Hepatocyte (in vitro differentiated cells): Measurements from ENCODE around the gene TMC1. TPM values are rescaled to one million over a fixed set of nuclear protein-coding genes. Genes with fewer than 3 reads are reported as not detected.

Experiments used
- DNase-seq: peaks from one replicate; pipeline ENCODE4 v3.0.0-alpha.2; 2016; ENCODE audit warnings: low spot score
- H2AFZ ChIP-seq: fragments of 200-600 bp; sonication (generic); 2 replicates; pipeline ENCODE4 v1.6.0; 2016; ENCODE audit warnings: antibody characterized with exemption, mild to moderate bottlenecking
- H3K27ac ChIP-seq: fragments of 200-600 bp; sonication (generic); 2 replicates; pipeline ENCODE4 v1.5.1; 2016; ENCODE audit warnings: mild to moderate bottlenecking
- H3K27me3 ChIP-seq: fragments of 200-600 bp; sonication (generic); 2 replicates; pipeline ENCODE4 v1.6.1; 2016
- H3K36me3 ChIP-seq: fragments of 200-600 bp; sonication (generic); replicated peaks from 2 replicates; pipeline ENCODE4 v1.5.1; 2016; ENCODE audit warnings: low read depth; ENCODE audit not compliant: insufficient read depth
- H3K4me1 ChIP-seq: fragments of 200-600 bp; sonication (generic); 2 replicates; pipeline ENCODE4 v1.5.1; 2016; ENCODE audit warnings: mild to moderate bottlenecking, moderate library complexity; ENCODE audit not compliant: insufficient read depth
- H3K4me2 ChIP-seq: fragments of 200-600 bp; sonication (generic); 2 replicates; pipeline ENCODE4 v1.6.0; 2016
- H3K4me3 ChIP-seq: fragments of 200-600 bp; sonication (generic); 2 replicates; pipeline ENCODE4 v1.5.1; 2016; ENCODE audit warnings: mild to moderate bottlenecking
- H3K79me2 ChIP-seq: fragments of 200-600 bp; sonication (generic); 2 replicates; pipeline ENCODE4 v1.6.0; 2017; ENCODE audit warnings: mild to moderate bottlenecking
- H3K9me2 ChIP-seq: fragments of 200-600 bp; sonication (generic); replicated peaks from 2 replicates; pipeline ENCODE4 v1.6.0; 2017; ENCODE audit warnings: mild to moderate bottlenecking; ENCODE audit not compliant: insufficient read depth
- H3K9me3 ChIP-seq: fragments of 200-600 bp; sonication (generic); 2 replicates; pipeline ENCODE4 v1.5.1; 2016; ENCODE audit warnings: low read depth, mild to moderate bottlenecking
- H4K20me1 ChIP-seq: fragments of 200-600 bp; sonication (generic); 2 replicates; pipeline ENCODE4 v1.6.0; 2016; ENCODE audit warnings: mild to moderate bottlenecking; ENCODE audit not compliant: insufficient read depth, poor library complexity, severe bottlenecking
- EZH2 ChIP-seq: fragments of 200-600 bp; sonication (generic); IDR thresholded peaks from 2 replicates; pipeline ENCODE4 v1.6.1; 2016; ENCODE audit warnings: antibody characterized with exemption, mild to moderate bottlenecking, borderline replicate concordance
- EZH2phosphoT487 ChIP-seq: fragments of 200-600 bp; sonication (generic); IDR thresholded peaks from one replicate; pipeline ENCODE4 v1.6.1; 2018; ENCODE audit warnings: antibody characterized with exemption, mild to moderate bottlenecking, low read depth, moderate library complexity; ENCODE audit not compliant: unreplicated experiment, severe bottlenecking
- WGBS: methylation state at CpG from one replicate; pipeline ENCODE4 v1.1.6; 2016; ENCODE audit warnings: low lambda C conversion rate; ENCODE audit errors: missing lambda C conversion rate; 5-methylcytosine and 5-hydroxymethylcytosine counted together
- polyA plus RNA-seq: library from polyadenylated mRNA; unstranded; fragments of >200 nt; fragmentation: Nextera tagmentation; extraction: Ambion mirVana; gene quantifications from 2 replicates; pipeline ENCODE4 v1.2.1, GENCODE V29; 2016
- total RNA-seq: library from RNA; depleted of rRNA; stranded (reverse); fragments of >200 nt; gene quantifications from 2 replicates; pipeline ENCODE4 v1.2.3, GENCODE V29; 2014
- TF ChIP-seq, protein P1 (sequence below): fragments of 200-600 bp; sonication (generic); IDR thresholded peaks from 2 replicates; pipeline ENCODE4 v1.5.1; 2016; ENCODE audit warnings: antibody characterized with exemption, mild to moderate bottlenecking; ENCODE audit not compliant: poor library complexity

The TMC1 gene
- total and polyA plus RNA-seq, 2 experiments from 2014 or later, result 0.20 to 0.23 TPM

DNA sequence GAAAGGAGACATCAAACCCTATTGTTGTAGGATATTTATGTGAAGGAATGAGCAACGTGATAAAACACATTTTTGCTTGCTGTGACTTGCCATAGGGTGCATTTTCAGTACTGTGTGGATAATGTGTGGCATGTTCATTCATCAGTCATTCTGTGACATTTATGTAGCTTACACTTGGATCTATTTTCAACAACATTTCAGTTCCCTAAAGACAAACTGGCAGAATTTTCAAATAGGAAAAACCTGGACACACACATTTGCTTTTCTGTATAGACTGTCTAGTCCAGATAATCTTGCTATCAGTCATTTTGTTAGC lies 127.7 kb downstream of the TMC1 start:
- H3K27me3 ChIP-seq, result peaks cover 5% of the 10 kb centered on the region
- no peak overlapping the region for H2AFZ ChIP-seq
- H3K9me3 ChIP-seq, result no peaks in the 10 kb centered on the region
- H4K20me1 ChIP-seq, result no peaks in the 10 kb centered on the region
- H3K9me2 ChIP-seq, result no peaks in the 10 kb centered on the region
- TF ChIP-seq EZH2phosphoT487, result no peak
- TF ChIP-seq, protein P1, sequence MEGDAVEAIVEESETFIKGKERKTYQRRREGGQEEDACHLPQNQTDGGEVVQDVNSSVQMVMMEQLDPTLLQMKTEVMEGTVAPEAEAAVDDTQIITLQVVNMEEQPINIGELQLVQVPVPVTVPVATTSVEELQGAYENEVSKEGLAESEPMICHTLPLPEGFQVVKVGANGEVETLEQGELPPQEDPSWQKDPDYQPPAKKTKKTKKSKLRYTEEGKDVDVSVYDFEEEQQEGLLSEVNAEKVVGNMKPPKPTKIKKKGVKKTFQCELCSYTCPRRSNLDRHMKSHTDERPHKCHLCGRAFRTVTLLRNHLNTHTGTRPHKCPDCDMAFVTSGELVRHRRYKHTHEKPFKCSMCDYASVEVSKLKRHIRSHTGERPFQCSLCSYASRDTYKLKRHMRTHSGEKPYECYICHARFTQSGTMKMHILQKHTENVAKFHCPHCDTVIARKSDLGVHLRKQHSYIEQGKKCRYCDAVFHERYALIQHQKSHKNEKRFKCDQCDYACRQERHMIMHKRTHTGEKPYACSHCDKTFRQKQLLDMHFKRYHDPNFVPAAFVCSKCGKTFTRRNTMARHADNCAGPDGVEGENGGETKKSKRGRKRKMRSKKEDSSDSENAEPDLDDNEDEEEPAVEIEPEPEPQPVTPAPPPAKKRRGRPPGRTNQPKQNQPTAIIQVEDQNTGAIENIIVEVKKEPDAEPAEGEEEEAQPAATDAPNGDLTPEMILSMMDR, result no peak
- no peak for TF ChIP-seq EZH2
- no peak for DNase-seq
- H3K4me3 ChIP-seq, result no peak overlapping the region
- 32% methylated on average over 1 of the region's 1 CpG for WGBS
- no peak overlapping the region for H3K4me2 ChIP-seq
- H3K36me3 ChIP-seq, result no peaks in the 10 kb centered on the region
- no peaks in the 10 kb centered on the region for H3K79me2 ChIP-seq
- H3K27ac ChIP-seq, result no peak overlapping the region
- no peaks in the 10 kb centered on the region for H3K4me1 ChIP-seq

DNA sequence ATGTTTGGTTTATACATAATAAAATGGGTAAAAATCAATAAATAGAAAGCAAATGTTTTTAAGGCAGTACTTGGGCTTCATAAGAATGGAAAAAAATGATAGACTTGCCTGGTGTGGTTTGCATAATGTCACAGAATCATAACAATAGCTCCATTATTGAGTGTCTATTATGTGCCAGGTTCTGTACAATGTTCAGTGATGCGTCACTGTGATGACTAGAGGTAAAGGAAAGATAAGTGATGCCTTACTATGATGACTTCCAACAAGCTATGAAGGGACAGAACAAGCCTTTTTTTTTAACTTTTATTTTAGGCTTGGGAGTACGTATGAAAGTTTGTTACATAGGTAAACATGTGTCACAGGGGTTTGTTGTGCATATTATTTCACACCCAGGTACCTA lies 128.8 kb downstream of the TMC1 start:
- 92% methylated on average over 2 of the region's 2 CpGs for WGBS
- no peaks in the 10 kb centered on the region for H3K9me3 ChIP-seq
- no peaks in the 10 kb centered on the region for H3K4me1 ChIP-seq
- TF ChIP-seq, protein P1, result no peak
- no peak for TF ChIP-seq EZH2phosphoT487
- TF ChIP-seq EZH2, result no peak
- no peak overlapping the region for H3K4me2 ChIP-seq
- H3K27ac ChIP-seq, result no peak overlapping the region
- no peak overlapping the region for H3K4me3 ChIP-seq
- no peaks in the 10 kb centered on the region for H3K9me2 ChIP-seq
- no peak for DNase-seq
- no peak overlapping the region for H2AFZ ChIP-seq
- no peaks in the 10 kb centered on the region for H3K36me3 ChIP-seq
- no peaks in the 10 kb centered on the region for H4K20me1 ChIP-seq
- peaks cover 5% of the 10 kb centered on the region for H3K27me3 ChIP-seq
- no peaks in the 10 kb centered on the region for H3K79me2 ChIP-seq

DNA sequence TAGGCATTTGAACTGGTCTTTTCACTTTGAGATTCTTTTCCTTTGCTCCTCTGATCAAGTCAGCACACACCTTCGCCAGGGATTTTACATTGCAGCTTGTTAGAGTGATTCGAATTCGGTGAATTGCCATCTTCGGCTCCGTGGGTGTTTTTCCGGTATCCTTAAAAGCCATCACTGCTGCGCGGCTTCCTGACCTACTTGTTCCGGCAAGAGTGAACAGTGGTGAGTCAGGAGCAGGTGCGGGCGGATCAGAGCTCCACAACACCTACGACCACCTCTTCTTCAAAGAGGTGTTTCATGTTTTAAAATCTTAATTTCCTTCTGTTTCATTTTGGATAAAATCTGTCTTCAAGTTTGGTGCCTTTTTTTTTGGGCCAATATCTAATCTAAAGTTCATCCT lies 134.6 kb downstream of the TMC1 start:
- no peaks in the 10 kb centered on the region for H3K27me3 ChIP-seq
- H4K20me1 ChIP-seq, result no peaks in the 10 kb centered on the region
- DNase-seq, result no peak
- no peaks in the 10 kb centered on the region for H3K4me1 ChIP-seq
- H3K4me2 ChIP-seq, result no peak overlapping the region
- H3K27ac ChIP-seq, result no peak overlapping the region
- H3K36me3 ChIP-seq, result no peaks in the 10 kb centered on the region
- no peak overlapping the region for H2AFZ ChIP-seq
- TF ChIP-seq EZH2phosphoT487 (no peak), EZH2 (no peak)
- TF ChIP-seq, protein P1, result no peak
- no peaks in the 10 kb centered on the region for H3K9me3 ChIP-seq
- H3K79me2 ChIP-seq, result no peaks in the 10 kb centered on the region
- H3K4me3 ChIP-seq, result no peak overlapping the region
- no peaks in the 10 kb centered on the region for H3K9me2 ChIP-seq
- 95% methylated on average over 12 of the region's 12 CpGs for WGBS

DNA sequence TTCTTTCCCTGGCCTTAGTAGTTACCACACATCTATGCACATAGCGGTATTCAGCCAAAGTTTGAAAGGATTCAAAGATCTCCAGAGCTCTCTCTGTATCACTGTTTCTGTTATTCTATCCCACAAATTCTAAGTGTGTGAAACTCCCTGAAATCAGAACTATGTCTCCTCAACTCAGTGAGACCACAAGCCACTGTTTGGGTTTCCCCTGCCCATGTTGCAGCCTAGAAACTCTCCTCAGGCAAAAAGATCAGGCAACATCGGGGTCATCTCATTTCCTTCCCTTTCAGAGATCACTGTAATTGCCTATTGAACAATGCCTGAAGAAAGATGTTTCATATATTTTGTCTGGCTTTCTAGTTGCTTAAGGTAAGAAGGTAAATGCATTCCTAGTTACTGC lies 135.6 kb downstream of the TMC1 start:
- TF ChIP-seq, protein P1, result no peak
- TF ChIP-seq EZH2, result no peak
- TF ChIP-seq EZH2phosphoT487, result no peak
- Histone ChIP-seq H4K20me1 (no peaks in the 10 kb centered on the region), H3K4me2 (no peak overlapping the region), H3K36me3 (no peaks in the 10 kb centered on the region), H3K27me3 (no peaks in the 10 kb centered on the region), H3K9me3 (no peaks in the 10 kb centered on the region), H3K79me2 (no peaks in the 10 kb centered on the region), H2AFZ (no peak overlapping the region), H3K4me3 (no peak overlapping the region), H3K27ac (no peak overlapping the region), H3K4me1 (no peaks in the 10 kb centered on the region), H3K9me2 (no peaks in the 10 kb centered on the region)
- DNase-seq, result no peak
- WGBS, result 87% methylated on average over 2 of the region's 2 CpGs
